H9 (cell line): ENCODE data around the gene CTIF. TPM values are rescaled to one million over a fixed set of nuclear protein-coding genes. Genes with fewer than 3 reads are reported as not detected.

ENCODE experiments used
- DNase-seq: peaks from one replicate; pipeline ENCODE4 v3.0.0-alpha.2; 2017
- H2AFZ ChIP-seq: one replicate; pipeline ENCODE4 v1.6.1; 2013; ENCODE audit warnings: mild to moderate bottlenecking, low read length, control low read depth, moderate library complexity
- H2AK5ac ChIP-seq: 2 replicates; pipeline ENCODE4 v1.6.1; 2013; ENCODE audit warnings: low read length, control low read depth, mixed read lengths; ENCODE audit not compliant: insufficient read length
- H2BK120ac ChIP-seq: one replicate; pipeline ENCODE4 v1.6.1; 2013; ENCODE audit warnings: low read depth, mild to moderate bottlenecking, low read length, control low read depth, inconsistent platforms; ENCODE audit not compliant: poor library complexity, severe bottlenecking
- H2BK12ac ChIP-seq: 2 replicates; pipeline ENCODE4 v1.6.1; 2013; ENCODE audit warnings: low read length, control low read depth, mixed read lengths, low read depth; ENCODE audit not compliant: insufficient read length
- H2BK15ac ChIP-seq: 2 replicates; pipeline ENCODE4 v1.6.1; 2013; ENCODE audit warnings: low read depth, low read length, control low read depth
- H2BK20ac ChIP-seq: one replicate; pipeline ENCODE4 v1.6.1; 2013; ENCODE audit warnings: low read depth, mild to moderate bottlenecking, low read length, control low read depth, inconsistent platforms; ENCODE audit not compliant: poor library complexity, severe bottlenecking
- H2BK5ac ChIP-seq: 2 replicates; pipeline ENCODE4 v1.6.1; 2013; ENCODE audit warnings: low read length, control low read depth, mixed read lengths; ENCODE audit not compliant: insufficient read length
- H3K14ac ChIP-seq: 2 replicates; pipeline ENCODE4 v1.6.1; 2013; ENCODE audit warnings: low read length, control low read depth; ENCODE audit not compliant: insufficient read depth
- H3K18ac ChIP-seq: 2 replicates; pipeline ENCODE4 v1.6.1; 2013; ENCODE audit warnings: low read depth, mild to moderate bottlenecking, mixed read lengths, low read length, control low read depth; ENCODE audit not compliant: insufficient read length
- H3K23ac ChIP-seq: 2 replicates; pipeline ENCODE4 v1.6.1; 2013; ENCODE audit warnings: low read length, control low read depth, mixed read lengths, low read depth; ENCODE audit not compliant: insufficient read length
- H3K23me2 ChIP-seq: 2 replicates; pipeline ENCODE4 v1.6.1; 2013; ENCODE audit warnings: low read depth, mild to moderate bottlenecking, mixed read lengths, low read length, control low read depth; ENCODE audit not compliant: insufficient read length, poor library complexity, severe bottlenecking
- H3K27ac ChIP-seq: 2 replicates; pipeline ENCODE4 v1.5.1; 2013; ENCODE audit warnings: low read length, control low read depth, mixed read lengths, low read depth; ENCODE audit not compliant: insufficient read length
- H3K27me3 ChIP-seq: 2 replicates; pipeline ENCODE4 v1.6.1; 2013; ENCODE audit warnings: low read length, control low read depth, inconsistent platforms; ENCODE audit not compliant: insufficient read depth
- H3K4ac ChIP-seq: 2 replicates; pipeline ENCODE4 v1.6.1; 2013; ENCODE audit warnings: low read depth, mild to moderate bottlenecking, control low read depth, inconsistent platforms, low read length, moderate library complexity
- H3K4me1 ChIP-seq: 2 replicates; pipeline ENCODE4 v1.6.1; 2013; ENCODE audit warnings: low read length, control low read depth, inconsistent platforms; ENCODE audit not compliant: insufficient read depth
- H3K4me2 ChIP-seq: 2 replicates; pipeline ENCODE4 v1.6.1; 2013; ENCODE audit warnings: low read length, control low read depth, mixed read lengths; ENCODE audit not compliant: insufficient read length, insufficient read depth
- H3K56ac ChIP-seq: 2 replicates; pipeline ENCODE4 v1.6.1; 2013; ENCODE audit warnings: low read depth, mild to moderate bottlenecking, mixed read lengths, low read length, control low read depth; ENCODE audit not compliant: insufficient read length
- H3K79me1 ChIP-seq: 2 replicates; pipeline ENCODE4 v1.6.1; 2013; ENCODE audit warnings: low read depth, mild to moderate bottlenecking, moderate library complexity, low read length, control low read depth, inconsistent platforms; ENCODE audit not compliant: insufficient read depth, poor library complexity, severe bottlenecking
- H3K79me2 ChIP-seq: 2 replicates; pipeline ENCODE4 v1.6.1; 2013; ENCODE audit warnings: low read length, control low read depth, inconsistent platforms; ENCODE audit not compliant: insufficient read depth
- H3K9ac ChIP-seq: 2 replicates; pipeline ENCODE4 v1.6.1; 2013; ENCODE audit warnings: low read length, control low read depth, mixed read lengths; ENCODE audit not compliant: insufficient read length; ENCODE audit errors: extremely low read depth
- H3K9me3 ChIP-seq: one replicate; pipeline ENCODE4 v1.6.1; 2013; ENCODE audit warnings: low read depth, low read length, inconsistent platforms; ENCODE audit not compliant: control insufficient read depth
- H3T11ph ChIP-seq: one replicate; pipeline ENCODE4 v1.6.1; 2013; ENCODE audit warnings: mild to moderate bottlenecking, low read length, control low read depth, inconsistent platforms
- H4K20me1 ChIP-seq: one replicate; pipeline ENCODE4 v1.6.1; 2013; ENCODE audit not compliant: control insufficient read depth, insufficient read length, insufficient read depth
- H4K5ac ChIP-seq: 2 replicates; pipeline ENCODE4 v1.6.1; 2013; ENCODE audit warnings: low read depth, mild to moderate bottlenecking, mixed read lengths, low read length, control low read depth; ENCODE audit not compliant: insufficient read length
- H4K8ac ChIP-seq: replicated peaks from 2 replicates; pipeline ENCODE4 v1.6.1; 2013; ENCODE audit warnings: low read length, control low read depth, mixed read lengths, low read depth; ENCODE audit not compliant: insufficient read length
- H4K91ac ChIP-seq: 2 replicates; pipeline ENCODE4 v1.6.1; 2013; ENCODE audit warnings: low read depth, mild to moderate bottlenecking, moderate library complexity, mixed read lengths, low read length, control low read depth; ENCODE audit not compliant: insufficient read length
- H3K27ac Mint-ChIP-seq, 3 experiments: 2 replicates in 2 of 3; 3 replicates in 1 of 3; pipeline ENCODE4 v1.8.0; 2020 to 2021; ENCODE audit warnings: mixed read lengths in 3 of 3, mild to moderate bottlenecking in 1 of 3, moderate library complexity in 1 of 3
- H3K27me3 Mint-ChIP-seq: 2 replicates; pipeline ENCODE4 v1.8.0; 2021; ENCODE audit warnings: low read depth, mild to moderate bottlenecking, moderate library complexity, mixed read lengths
- H3K36me3 Mint-ChIP-seq, 3 experiments: 2 replicates in 2 of 3; 3 replicates in 1 of 3; pipeline ENCODE4 v1.8.0; 2020 to 2021; ENCODE audit warnings: low read depth in 3 of 3, mixed read lengths in 3 of 3; ENCODE audit not compliant: insufficient read depth in 1 of 3
- H3K4me1 Mint-ChIP-seq, 2 experiments: 2 replicates each; pipeline ENCODE4 v1.8.0; 2020; ENCODE audit warnings: mixed read lengths in 2 of 2
- H3K4me3 Mint-ChIP-seq, 2 experiments: 2 replicates in 1 of 2; 3 replicates in 1 of 2; pipeline ENCODE4 v1.8.0; 2020 to 2021; ENCODE audit warnings: mild to moderate bottlenecking in 2 of 2, mixed read lengths in 2 of 2, moderate library complexity in 1 of 2
- H3K9me3 Mint-ChIP-seq, 2 experiments: 2 replicates in 1 of 2; 3 replicates in 1 of 2; pipeline ENCODE4 v1.8.0; 2020; ENCODE audit warnings: mild to moderate bottlenecking in 2 of 2, mixed read lengths in 2 of 2, moderate library complexity in 1 of 2
- CTCF ChIP-seq: fragments of 200-600 bp; sonication (generic); conservative IDR thresholded peaks from 3 replicates; pipeline ENCODE4 v1.8.0; 2021; ENCODE audit warnings: antibody characterized with exemption, mild to moderate bottlenecking
- WGBS: extraction: QIAGEN DNeasy Blood & Tissue Kit; methylation state at CpG from one replicate; pipeline ENCODE4 v1.1.7; 2013; ENCODE audit warnings: missing lambda C conversion rate, low lambda C conversion rate, mixed read lengths; ENCODE audit not compliant: insufficient read length; ENCODE audit errors: extremely low coverage; 5-methylcytosine and 5-hydroxymethylcytosine counted together
- total RNA-seq: library from RNA; stranded (reverse); gene quantifications from 2 replicates; pipeline ENCODE4 v1.2.1, GENCODE V29; 2021

Gene CTIF
- total RNA-seq, 1 experiment from 2014 or later: 15.8 TPM

- H3K4me2 ChIP-seq: no peak overlapping the region
- no peak overlapping the region for H2BK120ac ChIP-seq
- H3K27ac ChIP-seq: no peak overlapping the region
- H3K79me1 ChIP-seq: no peaks in the 10 kb centered on the region
- H3K23ac ChIP-seq: no peak overlapping the region
- H2BK12ac ChIP-seq: no peak overlapping the region
- H4K5ac ChIP-seq: no peak overlapping the region
- H3K27me3 ChIP-seq: no peaks in the 10 kb centered on the region
- Mint-ChIP-seq H3K9me3 (no peaks in the 10 kb centered on the region), H3K27ac (peak overlapping the region in 1 of 3 experiments; percentile 59; a peak in 1 of 7 replicates), H3K4me3 (no peak overlapping the region), H3K36me3 (no peaks in the 10 kb centered on the region; a peak in 2 of 7 replicates), H3K4me1 (peaks cover 21 to 38% of the 10 kb centered on the region in 2 experiments), H3K27me3 (no peaks in the 10 kb centered on the region)
- H4K8ac ChIP-seq: no peak overlapping the region
- H4K20me1 ChIP-seq: no peaks in the 10 kb centered on the region
- H3K4ac ChIP-seq: no peak overlapping the region
- no CpG with 5 or more reads among the region's 3 CpGs for WGBS
- no peak overlapping the region for H3K14ac ChIP-seq
- no peak overlapping the region for H2BK15ac ChIP-seq
- TF ChIP-seq CTCF: no peak
- no peak overlapping the region for H2BK5ac ChIP-seq
- H3K56ac ChIP-seq: no peak overlapping the region
- H3K9me3 ChIP-seq: no peaks in the 10 kb centered on the region
- DNase-seq: no peak
- no peaks in the 10 kb centered on the region for H3K4me1 ChIP-seq
- no peaks in the 10 kb centered on the region for H3K79me2 ChIP-seq
- H4K91ac ChIP-seq: no peak overlapping the region
- H3K18ac ChIP-seq: no peak overlapping the region
- no peak overlapping the region for H2BK20ac ChIP-seq
- H3T11ph ChIP-seq: no peak overlapping the region
- no peak overlapping the region for H2AK5ac ChIP-seq
- H3K9ac ChIP-seq: no peak overlapping the region
- H2AFZ ChIP-seq: no peak overlapping the region
- H3K23me2 ChIP-seq: no peaks in the 10 kb centered on the region
Observed at GRCh38 chr18:48780913-48781162, 242.0 kb downstream of the CTIF start.
